Fibroblast of lung (primary cell): ENCODE data around the gene EDRF1.

Source experiments
- EZH2 ChIP-seq: IDR thresholded peaks from 2 replicates; pipeline ENCODE4 v1.5.1; 2012; ENCODE audit warnings: low read length, control low read depth, mild to moderate bottlenecking; ENCODE audit errors: missing control alignments
- TF ChIP-seq, protein P1 (sequence below), 2 donors: IDR thresholded peaks in 1 of 2; conservative IDR thresholded peaks in 1 of 2; 1 replicate in 1 of 2; 2 replicates in 1 of 2; pipeline ENCODE4 v1.5.1; 2011 to 2012; ENCODE audit warnings: low read length in 2 of 2, control low read depth in 1 of 2, inconsistent platforms in 1 of 2, low read depth in 1 of 2, mild to moderate bottlenecking in 1 of 2

DNA sequence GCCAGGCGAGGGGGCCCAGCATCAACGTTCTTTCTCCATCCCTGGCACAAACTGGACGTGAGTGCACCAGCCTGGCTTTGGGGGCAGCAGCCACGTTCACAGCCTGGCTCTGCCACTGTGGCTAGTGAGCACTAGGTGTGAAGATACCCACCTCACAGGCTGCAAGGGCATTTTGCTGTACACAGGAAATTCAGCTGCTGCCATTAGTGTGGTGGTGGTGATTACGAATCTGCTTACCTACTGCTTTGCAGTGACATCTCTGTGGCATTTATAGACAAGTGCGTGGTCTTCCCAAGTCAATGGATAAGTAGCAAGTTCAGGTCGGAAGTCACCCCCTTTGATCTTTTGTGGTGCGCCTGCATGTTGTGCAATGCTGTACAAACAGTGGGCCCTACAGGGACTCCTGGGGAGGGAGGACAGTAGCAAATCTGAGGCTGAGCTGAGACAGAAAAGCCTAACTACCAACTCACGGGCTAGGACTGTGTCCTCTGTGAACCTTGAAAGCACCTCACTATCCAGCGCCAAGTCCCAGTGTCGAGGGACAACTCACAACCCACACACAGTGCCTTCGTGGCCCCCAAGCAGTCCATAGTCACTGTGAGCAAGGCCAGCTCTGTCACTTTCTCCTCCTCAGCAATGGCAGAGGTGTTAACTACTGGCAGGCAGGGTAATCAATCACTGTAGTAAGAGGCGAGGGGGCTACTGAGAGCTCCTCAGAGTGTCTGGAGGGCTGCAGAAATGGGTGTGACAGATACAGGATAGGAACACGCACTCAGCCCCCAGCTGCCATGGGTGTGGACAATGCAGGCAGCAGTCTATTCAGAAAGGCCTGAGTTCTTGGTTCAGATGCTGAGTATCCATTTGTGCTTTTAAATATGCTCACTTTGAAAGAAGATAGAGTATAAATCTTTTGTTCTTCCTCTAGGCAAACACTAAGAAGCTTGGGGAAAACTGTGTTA lies 73.1 kb downstream of the EDRF1 start:
- TF ChIP-seq, protein P1, sequence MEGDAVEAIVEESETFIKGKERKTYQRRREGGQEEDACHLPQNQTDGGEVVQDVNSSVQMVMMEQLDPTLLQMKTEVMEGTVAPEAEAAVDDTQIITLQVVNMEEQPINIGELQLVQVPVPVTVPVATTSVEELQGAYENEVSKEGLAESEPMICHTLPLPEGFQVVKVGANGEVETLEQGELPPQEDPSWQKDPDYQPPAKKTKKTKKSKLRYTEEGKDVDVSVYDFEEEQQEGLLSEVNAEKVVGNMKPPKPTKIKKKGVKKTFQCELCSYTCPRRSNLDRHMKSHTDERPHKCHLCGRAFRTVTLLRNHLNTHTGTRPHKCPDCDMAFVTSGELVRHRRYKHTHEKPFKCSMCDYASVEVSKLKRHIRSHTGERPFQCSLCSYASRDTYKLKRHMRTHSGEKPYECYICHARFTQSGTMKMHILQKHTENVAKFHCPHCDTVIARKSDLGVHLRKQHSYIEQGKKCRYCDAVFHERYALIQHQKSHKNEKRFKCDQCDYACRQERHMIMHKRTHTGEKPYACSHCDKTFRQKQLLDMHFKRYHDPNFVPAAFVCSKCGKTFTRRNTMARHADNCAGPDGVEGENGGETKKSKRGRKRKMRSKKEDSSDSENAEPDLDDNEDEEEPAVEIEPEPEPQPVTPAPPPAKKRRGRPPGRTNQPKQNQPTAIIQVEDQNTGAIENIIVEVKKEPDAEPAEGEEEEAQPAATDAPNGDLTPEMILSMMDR (conservative IDR thresholded peaks at IDR 0.05 in 1 of 2, IDR thresholded peaks at IDR 0.05 in 1 of 2; ENCODE audit: low read depth in 1 of 2, low read length in 2 of 2), result no peak
- no peak for TF ChIP-seq EZH2
